Sigmoid colon (tissue), 7 donors: ENCODE results near the gene SALL1. TPM values are rescaled to one million over a fixed set of nuclear protein-coding genes. Genes with fewer than 3 reads are reported as not detected.

Experiments
- DNase-seq: peaks from one replicate; pipeline ENCODE4 v3.0.0-alpha.2; 2019
- H3K27ac ChIP-seq, 4 donors: fragments of 200-600 bp; sonication (generic); one replicate each; pipeline ENCODE4 v1.5.1; 2016 to 2019; ENCODE audit warnings: mild to moderate bottlenecking in 1 of 4
- H3K27me3 ChIP-seq, 3 donors: fragments of 200-600 bp; sonication (generic); one replicate each; pipeline ENCODE4 v1.5.1; 2019; ENCODE audit warnings: mild to moderate bottlenecking in 1 of 3
- H3K36me3 ChIP-seq, 4 donors: fragments of 200-600 bp; sonication (generic); one replicate each; pipeline ENCODE4 v1.5.1; 2016 to 2019
- H3K4me1 ChIP-seq, 4 donors: fragments of 200-600 bp; sonication (generic); one replicate each; pipeline ENCODE4 v1.5.1; 2017 to 2019
- H3K4me3 ChIP-seq, 4 donors: fragments of 200-600 bp; sonication (generic); one replicate each; pipeline ENCODE4 v1.5.1; 2017 to 2019; ENCODE audit warnings: mild to moderate bottlenecking in 2 of 4, moderate library complexity in 1 of 4
- H3K9me3 ChIP-seq, 4 donors: fragments of 200-600 bp in 3 of 4; sonication (generic) in 3 of 4; one replicate each; pipeline versions ENCODE4 v1.5.1 to v1.6.1; 2013 to 2019
- EP300 ChIP-seq, 4 donors: sonication (generic); formaldehyde crosslinking; IDR thresholded peaks; one replicate each; pipeline ENCODE4 v1.6.1; 2017; ENCODE audit warnings: antibody characterized with exemption in 4 of 4
- POLR2A ChIP-seq, 2 donors: fragments of 450-650 bp; IDR thresholded peaks; one replicate each; pipeline ENCODE4 v1.6.1; 2016; ENCODE audit warnings: antibody characterized with exemption in 2 of 2, mild to moderate bottlenecking in 2 of 2, moderate library complexity in 2 of 2
- POLR2AphosphoS5 ChIP-seq, 4 donors: sonication (generic); formaldehyde crosslinking; IDR thresholded peaks; one replicate each; pipeline ENCODE4 v1.6.1; 2017; ENCODE audit warnings: antibody characterized with exemption in 4 of 4
- WGBS, 2 donors: extraction: QIAGEN DNeasy Blood & Tissue Kit; methylation state at CpG; one replicate each; pipeline ENCODE4 v1.1.7; 2013; 5-methylcytosine and 5-hydroxymethylcytosine counted together
- intact Hi-C: fragments of 100-400 bp; cut with DNase I; formaldehyde crosslinking; loops from one replicate; pipeline ENCODE4 v1.15.1; 2023
- polyA plus RNA-seq, 3 donors: library from polyadenylated mRNA; stranded (reverse); fragments of 200-250 nt; gene quantifications; one replicate each; pipeline ENCODE4 v1.2.3, GENCODE V29; 2013
- total RNA-seq, 4 donors: library from RNA; depleted of rRNA; stranded (reverse); fragments of >200 nt; gene quantifications; one replicate each; pipeline ENCODE4 v1.1.0, GENCODE V29; 2016
- TF ChIP-seq, protein P1 (sequence below), 4 experiments: fragments of 450-650 bp in 3 of 4; fragments of 200-600 bp in 1 of 4; IDR thresholded peaks; one replicate each; pipeline ENCODE4 v1.5.1; 2016 to 2019; ENCODE audit warnings: antibody characterized with exemption in 4 of 4, mild to moderate bottlenecking in 3 of 4, moderate library complexity in 2 of 4
- donor health status: healthy with polysubstance abuse.
- donor health status: Bipolar disorder and iron deficiency.
- donor health status: healthy.

SALL1 gene
- total and polyA plus RNA-seq, 7 donors, result 0.46 to 0.64 (median 0.60) TPM; not detected in 4

GRCh38 chr16:51163894-51164566 lies 13.0 kb upstream of the SALL1 start:
- H3K9me3 ChIP-seq, result no peaks in the 10 kb centered on the region
- 46 to 72% methylated on average over 6 of the region's 6 CpGs for WGBS, 2 donors
- intact Hi-C loops, result no loop called here
- H3K27ac ChIP-seq, result no peak overlapping the region
- no peak for TF ChIP-seq EP300 (IDR thresholded peaks at IDR 0.05)
- no peak for TF ChIP-seq POLR2AphosphoS5 (IDR thresholded peaks at IDR 0.05)
- TF ChIP-seq, protein P1, sequence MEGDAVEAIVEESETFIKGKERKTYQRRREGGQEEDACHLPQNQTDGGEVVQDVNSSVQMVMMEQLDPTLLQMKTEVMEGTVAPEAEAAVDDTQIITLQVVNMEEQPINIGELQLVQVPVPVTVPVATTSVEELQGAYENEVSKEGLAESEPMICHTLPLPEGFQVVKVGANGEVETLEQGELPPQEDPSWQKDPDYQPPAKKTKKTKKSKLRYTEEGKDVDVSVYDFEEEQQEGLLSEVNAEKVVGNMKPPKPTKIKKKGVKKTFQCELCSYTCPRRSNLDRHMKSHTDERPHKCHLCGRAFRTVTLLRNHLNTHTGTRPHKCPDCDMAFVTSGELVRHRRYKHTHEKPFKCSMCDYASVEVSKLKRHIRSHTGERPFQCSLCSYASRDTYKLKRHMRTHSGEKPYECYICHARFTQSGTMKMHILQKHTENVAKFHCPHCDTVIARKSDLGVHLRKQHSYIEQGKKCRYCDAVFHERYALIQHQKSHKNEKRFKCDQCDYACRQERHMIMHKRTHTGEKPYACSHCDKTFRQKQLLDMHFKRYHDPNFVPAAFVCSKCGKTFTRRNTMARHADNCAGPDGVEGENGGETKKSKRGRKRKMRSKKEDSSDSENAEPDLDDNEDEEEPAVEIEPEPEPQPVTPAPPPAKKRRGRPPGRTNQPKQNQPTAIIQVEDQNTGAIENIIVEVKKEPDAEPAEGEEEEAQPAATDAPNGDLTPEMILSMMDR (IDR thresholded peaks at IDR 0.05), result no peak
- TF ChIP-seq POLR2A (IDR thresholded peaks at IDR 0.05), result no peak
- no peaks in the 10 kb centered on the region for H3K36me3 ChIP-seq
- DNase-seq, result no peak
- peaks cover 0 to 20% (median 2%) of the 10 kb centered on the region in 3 donors for H3K27me3 ChIP-seq
- no peaks in the 10 kb centered on the region for H3K4me1 ChIP-seq
- H3K4me3 ChIP-seq, result no peak overlapping the region

DNA sequence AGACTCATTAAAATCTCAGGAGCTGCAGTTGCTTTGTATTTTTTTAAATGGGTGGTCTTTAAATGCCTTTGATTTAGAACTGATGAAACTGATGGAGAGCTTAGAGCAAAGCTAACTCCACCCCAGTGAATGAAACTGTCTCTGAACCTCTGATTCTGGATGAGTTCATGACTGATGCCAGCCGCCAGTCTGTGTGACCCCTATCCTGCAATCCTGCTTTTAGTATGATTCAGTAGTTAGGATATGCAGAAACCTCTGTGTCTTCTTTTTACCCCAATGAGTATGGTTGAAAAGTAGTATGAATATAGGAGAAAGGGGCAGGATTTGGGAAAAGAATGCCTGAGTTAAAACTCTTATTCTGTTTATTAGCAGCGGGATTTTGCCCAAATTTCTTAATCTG lies 12.3 kb upstream of the SALL1 start:
- Histone ChIP-seq H3K36me3 (no peaks in the 10 kb centered on the region), H3K9me3 (no peaks in the 10 kb centered on the region), H3K27me3 (peaks cover 0 to 26% (median 2%) of the 10 kb centered on the region in 3 donors), H3K27ac (no peak overlapping the region), H3K4me3 (no peak overlapping the region), H3K4me1 (no peaks in the 10 kb centered on the region)
- TF ChIP-seq POLR2A (IDR thresholded peaks at IDR 0.05) (no peak), EP300 (IDR thresholded peaks at IDR 0.05) (no peak), POLR2AphosphoS5 (IDR thresholded peaks at IDR 0.05) (no peak)
- TF ChIP-seq, protein P1 (IDR thresholded peaks at IDR 0.05), result no peak
- DNase-seq, result no peak
- intact Hi-C loops, result no loop called here
- WGBS, 2 donors, result 61 to 83% methylated on average over 2 of the region's 2 CpGs

DNA sequence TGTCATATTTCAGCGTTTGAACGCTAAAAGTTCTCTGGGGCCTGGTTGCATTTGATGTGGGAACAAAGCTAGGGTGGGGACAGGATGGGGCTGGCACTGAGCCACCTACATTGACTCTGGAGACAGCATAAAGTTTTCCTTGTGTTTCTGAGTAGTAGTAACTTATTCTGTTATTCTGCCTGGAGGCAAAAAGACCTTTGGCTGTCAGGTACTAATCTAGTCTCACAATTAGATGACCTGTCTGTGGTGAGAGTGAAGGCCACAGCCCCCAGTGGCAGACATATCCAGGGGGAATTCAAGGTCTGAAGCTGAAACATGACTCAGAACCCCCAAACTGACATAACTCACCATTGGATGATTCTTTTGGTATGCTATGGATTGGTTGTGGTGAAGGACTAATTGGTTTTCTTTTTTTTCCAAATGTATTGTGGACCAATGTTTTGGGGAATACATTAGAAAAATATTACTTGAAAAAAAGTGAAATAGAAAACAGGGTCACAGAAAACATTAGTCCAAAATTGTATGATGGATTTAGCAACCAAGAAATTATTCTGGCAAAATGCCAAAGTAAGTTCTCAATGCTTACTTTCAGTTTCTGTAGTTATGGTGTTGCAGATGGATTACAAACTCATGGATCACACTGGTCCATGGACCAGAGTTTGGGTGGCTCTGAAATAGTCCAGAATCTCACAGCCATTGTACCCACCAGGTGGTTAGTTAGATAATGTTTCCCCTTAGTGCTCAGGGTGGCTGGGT lies 10.5 kb upstream of the SALL1 start:
- Histone ChIP-seq H3K4me1 (no peaks in the 10 kb centered on the region), H3K36me3 (no peaks in the 10 kb centered on the region), H3K4me3 (no peak overlapping the region), H3K27ac (no peak overlapping the region), H3K9me3 (no peaks in the 10 kb centered on the region), H3K27me3 (peaks cover 0 to 39% (median 2%) of the 10 kb centered on the region in 3 donors)
- intact Hi-C loops, result no loop called here
- DNase-seq, result no peak
- WGBS, 2 donors, result 53 to 77% methylated on average over 2 of the region's 2 CpGs
- TF ChIP-seq, protein P1 (IDR thresholded peaks at IDR 0.05), result no peak
- TF ChIP-seq EP300 (IDR thresholded peaks at IDR 0.05) (no peak), POLR2A (IDR thresholded peaks at IDR 0.05) (no peak), POLR2AphosphoS5 (IDR thresholded peaks at IDR 0.05) (no peak)

DNA sequence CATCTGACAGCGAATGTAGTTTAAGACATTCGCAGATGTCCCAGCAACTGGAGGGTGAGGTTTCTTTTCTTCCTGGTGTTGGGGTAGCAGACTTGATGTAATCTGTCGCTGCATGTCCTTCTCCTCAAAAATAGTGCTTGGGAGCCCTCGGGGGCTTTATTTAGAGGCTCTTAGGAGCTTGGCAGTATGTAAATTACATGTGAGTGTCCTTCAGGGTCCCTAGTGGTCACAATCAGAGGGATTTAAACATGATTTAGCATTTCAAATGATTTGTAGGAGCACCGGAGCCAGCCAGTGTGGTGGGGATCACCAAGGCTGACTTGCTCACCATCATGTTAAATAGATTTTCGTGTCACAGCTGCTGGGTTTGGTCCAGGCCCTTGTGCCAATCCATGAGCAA lies 8.8 kb upstream of the SALL1 start:
- intact Hi-C loops, result no loop called here
- no peak for DNase-seq
- WGBS, 2 donors, result 60 to 66% methylated on average over 6 of the region's 6 CpGs
- H3K36me3 ChIP-seq, result no peaks in the 10 kb centered on the region
- TF ChIP-seq, protein P1 (IDR thresholded peaks at IDR 0.05), result no peak
- TF ChIP-seq POLR2AphosphoS5 (IDR thresholded peaks at IDR 0.05) (no peak), EP300 (IDR thresholded peaks at IDR 0.05) (no peak), POLR2A (IDR thresholded peaks at IDR 0.05) (no peak)
- H3K27ac ChIP-seq, result no peak overlapping the region
- peaks cover 11 to 57% (median 16%) of the 10 kb centered on the region in 3 donors for H3K27me3 ChIP-seq
- no peaks in the 10 kb centered on the region for H3K9me3 ChIP-seq
- H3K4me1 ChIP-seq, result peaks cover 0 to 14% (median 12%) of the 10 kb centered on the region in 4 donors
- no peak overlapping the region for H3K4me3 ChIP-seq
